H1 (cell line): ENCODE data around the gene SCGB1A1. TPM values are rescaled to one million over a fixed set of nuclear protein-coding genes. Genes with fewer than 3 reads are reported as not detected.

Experiments used
- polyA plus RNA-seq, 7 experiments: library from polyadenylated mRNA; depleted of rRNA in 3 of 7; stranded (reverse) in 5 of 7; unstranded in 2 of 7; fragments of >200 nt in 5 of 7; fragments of 200-250 nt in 2 of 7; gene quantifications; 1 replicate in 5 of 7; 2 replicates in 1 of 7; 4 replicates in 1 of 7; pipeline versions ENCODE4 v1.2.1 to v1.2.3, GENCODE V29; 2011 to 2013; ENCODE audit warnings: missing spikeins in 2 of 7, mixed read lengths in 2 of 7
- total RNA-seq: library from RNA; stranded (reverse); fragmentation: NEBNext Ultra II Directional; extraction: Animal tissue kit (Norgen Biotek cat#: 25700); gene quantifications from 2 replicates; pipeline ENCODE4 v1.2.1, GENCODE V29; 2021
- TF ChIP-seq, protein P1 (sequence below): IDR thresholded peaks from 2 replicates; pipeline ENCODE4 v1.6.1; 2012; ENCODE audit warnings: low read length, inconsistent platforms

The SCGB1A1 gene
- total and polyA plus RNA-seq, 2 of the 8 experiments (the other 6 are each of a cell fraction or from before 2014, with no cell fraction given), result not detected

DNA sequence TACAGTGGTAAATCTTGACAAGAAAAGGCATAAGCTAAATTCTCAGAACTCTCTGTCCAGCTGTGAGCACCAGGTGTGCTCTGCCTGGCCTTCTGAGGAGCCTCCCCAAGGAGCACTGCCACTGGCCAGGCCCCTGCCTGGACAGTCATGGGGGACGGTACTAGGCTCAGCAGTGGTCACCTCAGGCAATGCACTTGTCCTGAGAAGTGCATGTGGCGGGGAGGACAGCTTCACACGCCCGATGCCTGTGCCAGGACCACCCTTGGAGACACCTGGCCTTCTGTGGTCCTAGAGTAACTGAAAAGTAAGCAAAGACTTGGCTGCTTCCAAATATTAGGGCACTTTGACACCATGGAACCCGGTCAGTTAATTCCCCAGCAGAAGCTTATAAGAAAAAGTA, 28.6 kb upstream of the SCGB1A1 start (continued):
- TF ChIP-seq, protein P1, sequence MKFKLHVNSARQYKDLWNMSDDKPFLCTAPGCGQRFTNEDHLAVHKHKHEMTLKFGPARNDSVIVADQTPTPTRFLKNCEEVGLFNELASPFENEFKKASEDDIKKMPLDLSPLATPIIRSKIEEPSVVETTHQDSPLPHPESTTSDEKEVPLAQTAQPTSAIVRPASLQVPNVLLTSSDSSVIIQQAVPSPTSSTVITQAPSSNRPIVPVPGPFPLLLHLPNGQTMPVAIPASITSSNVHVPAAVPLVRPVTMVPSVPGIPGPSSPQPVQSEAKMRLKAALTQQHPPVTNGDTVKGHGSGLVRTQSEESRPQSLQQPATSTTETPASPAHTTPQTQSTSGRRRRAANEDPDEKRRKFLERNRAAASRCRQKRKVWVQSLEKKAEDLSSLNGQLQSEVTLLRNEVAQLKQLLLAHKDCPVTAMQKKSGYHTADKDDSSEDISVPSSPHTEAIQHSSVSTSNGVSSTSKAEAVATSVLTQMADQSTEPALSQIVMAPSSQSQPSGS, result no peak
